H4 (cell line): ENCODE results near the gene ANKRD12. TPM values are rescaled to one million over a fixed set of nuclear protein-coding genes. Genes with fewer than 3 reads are reported as not detected.

ENCODE experiments used
- DNase-seq: peaks from one replicate; pipeline ENCODE4 v3.0.0-alpha.2; 2015; ENCODE audit warnings: low spot score
- total RNA-seq: library from RNA; depleted of rRNA; stranded (reverse); fragments of >200 nt; shearing (Covaris generic); gene quantifications from 2 replicates; pipeline ENCODE4 v1.2.3, GENCODE V29; 2014

The ANKRD12 gene
- total RNA-seq, 1 experiment from 2014 or later, result 5.1 TPM

GRCh38 chr18:9184998-9185613 lies 48.5 kb downstream of the ANKRD12 start:
- DNase-seq, result no peak

DNA sequence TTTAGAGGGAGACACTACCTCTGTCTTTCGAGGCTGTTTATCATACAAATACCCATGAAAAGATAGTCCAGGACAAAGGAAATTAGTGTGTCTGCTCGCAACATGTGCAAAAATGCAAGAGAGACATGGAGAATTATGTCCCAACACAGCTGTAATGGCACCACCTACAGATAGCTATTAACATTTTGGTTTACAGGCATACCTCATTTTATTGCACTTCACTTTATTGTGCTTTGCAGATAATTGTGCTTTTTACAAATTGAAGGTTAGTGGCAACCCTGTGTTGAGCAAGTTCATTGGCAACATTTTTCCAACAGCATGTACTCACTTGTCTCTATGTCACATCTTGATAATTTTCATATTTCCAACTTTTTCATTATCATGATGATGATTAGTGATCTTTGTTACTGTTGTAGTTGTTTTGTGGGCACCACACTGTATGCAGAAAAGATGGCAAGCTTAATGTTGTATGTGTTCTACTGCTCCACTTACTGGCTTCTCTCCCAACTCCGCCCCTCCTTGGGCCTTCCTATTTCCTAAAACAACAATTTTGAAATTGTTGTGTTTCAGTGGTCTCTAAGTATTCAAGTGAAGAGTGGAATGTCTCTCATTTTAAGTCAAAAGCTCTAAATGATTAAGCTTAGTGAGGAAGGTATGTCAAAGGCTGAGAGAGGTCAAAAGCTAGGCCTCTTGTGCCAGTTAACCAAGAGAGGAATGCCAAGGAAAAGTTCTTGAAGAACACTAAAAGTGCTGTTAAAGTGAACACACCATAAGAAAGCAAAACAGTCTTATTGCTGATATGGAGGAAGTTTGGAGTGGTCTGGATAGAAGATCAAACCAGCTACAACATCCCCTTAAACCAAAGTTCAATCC lies 52.0 kb downstream of the ANKRD12 start:
- no peak for DNase-seq

GRCh38 chr18:9189491-9189890 lies 52.9 kb downstream of the ANKRD12 start:
- DNase-seq, result no peak

DNA sequence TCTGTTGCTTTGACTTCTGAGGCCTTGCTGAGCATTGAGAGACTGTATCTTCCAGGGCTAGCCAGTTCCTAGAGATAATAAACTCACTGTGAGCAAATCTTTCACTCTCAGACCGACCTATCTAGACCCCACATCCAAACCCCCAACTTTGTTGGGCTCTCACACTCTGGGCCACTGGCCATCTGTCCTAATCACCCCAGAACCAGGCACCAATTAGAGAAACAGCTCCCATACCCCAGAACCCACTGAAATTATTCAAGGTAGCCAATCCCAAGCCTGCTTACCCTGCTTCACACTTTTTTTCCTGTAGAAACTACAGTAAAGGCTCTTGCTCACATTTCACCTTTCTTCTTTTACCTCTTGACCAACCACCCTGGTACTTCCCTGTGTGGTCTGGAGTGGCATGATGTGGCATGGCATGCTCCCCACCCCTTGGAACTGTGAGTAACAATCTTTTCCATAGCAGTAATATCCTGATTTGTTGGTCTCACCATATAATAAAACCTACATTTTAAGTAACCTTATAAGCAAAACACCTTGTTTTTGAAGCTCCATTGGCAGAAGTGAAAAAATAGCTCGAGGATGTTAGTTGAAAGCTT lies 55.2 kb downstream of the ANKRD12 start:
- no peak for DNase-seq

- DNase-seq, result no peak
Measured at GRCh38 chr18:9193031-9193430, 56.5 kb downstream of the ANKRD12 start.

DNA sequence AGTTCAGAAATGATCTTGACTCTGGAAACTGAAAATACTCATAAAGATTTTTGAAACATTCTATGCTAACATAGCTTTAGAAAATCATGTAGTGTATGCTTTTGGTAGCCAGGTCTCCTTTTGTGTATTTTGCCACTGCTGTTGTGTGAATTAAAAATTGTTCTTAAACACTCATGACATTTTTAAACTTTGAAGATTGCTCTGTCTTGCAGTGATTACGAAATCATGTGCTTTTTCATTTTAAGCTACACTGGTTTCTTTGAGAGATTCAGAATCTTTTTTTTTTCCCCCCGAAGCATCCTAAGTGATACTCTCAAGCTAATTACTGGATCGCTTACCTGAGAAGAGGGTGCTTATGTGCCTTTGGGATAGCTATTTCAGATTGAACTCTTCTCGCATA lies 60.0 kb downstream of the ANKRD12 start:
- no peak for DNase-seq

- no peak for DNase-seq
Measured at GRCh38 chr18:9199681-9200080, 63.1 kb downstream of the ANKRD12 start.

DNA sequence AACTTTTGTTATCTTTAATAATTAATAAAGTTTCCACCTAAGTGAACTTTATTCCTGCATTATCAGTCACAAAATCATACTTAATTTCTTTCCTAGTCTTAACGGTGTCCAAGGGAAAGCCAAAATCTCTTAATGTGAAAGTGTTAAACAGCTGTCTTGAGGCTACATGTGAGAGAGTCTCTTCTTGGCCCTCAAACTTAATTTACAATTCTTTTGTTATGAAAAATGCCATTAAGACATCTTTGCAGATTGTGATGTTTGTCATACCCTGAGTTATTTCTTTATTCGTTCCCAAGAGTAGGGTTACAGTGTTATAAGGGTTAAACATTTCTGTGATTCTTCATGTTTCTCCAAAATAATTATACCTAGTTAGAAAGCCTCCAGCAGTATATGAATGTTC lies 64.6 kb downstream of the ANKRD12 start:
- no peak for DNase-seq

GRCh38 chr18:9204659-9205058 lies 68.1 kb downstream of the ANKRD12 start:
- no peak for DNase-seq

- no peak for DNase-seq
Measured at GRCh38 chr18:9206421-9206820, 69.8 kb downstream of the ANKRD12 start.

DNA sequence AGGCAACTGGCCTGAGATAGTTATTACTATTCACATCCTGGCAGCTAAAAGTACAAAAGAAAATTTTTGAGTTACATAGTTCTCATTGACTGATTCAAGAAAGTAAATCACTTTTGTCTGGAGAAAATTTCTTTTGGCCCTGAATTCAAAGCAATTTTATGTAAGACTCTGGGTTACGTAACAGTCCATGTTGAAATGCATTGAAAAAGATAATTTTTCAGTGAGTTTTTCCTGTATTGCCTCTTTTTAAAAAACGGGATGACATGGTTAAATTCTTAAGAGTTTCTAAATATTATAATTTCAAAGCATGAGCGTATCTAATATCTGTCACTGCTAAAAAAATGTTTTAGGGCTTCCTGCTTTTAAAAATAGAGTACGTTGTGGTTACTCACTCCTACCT lies 72.7 kb downstream of the ANKRD12 start:
- no peak for DNase-seq

GRCh38 chr18:9210966-9211365 lies 74.4 kb downstream of the ANKRD12 start:
- DNase-seq, result no peak

DNA sequence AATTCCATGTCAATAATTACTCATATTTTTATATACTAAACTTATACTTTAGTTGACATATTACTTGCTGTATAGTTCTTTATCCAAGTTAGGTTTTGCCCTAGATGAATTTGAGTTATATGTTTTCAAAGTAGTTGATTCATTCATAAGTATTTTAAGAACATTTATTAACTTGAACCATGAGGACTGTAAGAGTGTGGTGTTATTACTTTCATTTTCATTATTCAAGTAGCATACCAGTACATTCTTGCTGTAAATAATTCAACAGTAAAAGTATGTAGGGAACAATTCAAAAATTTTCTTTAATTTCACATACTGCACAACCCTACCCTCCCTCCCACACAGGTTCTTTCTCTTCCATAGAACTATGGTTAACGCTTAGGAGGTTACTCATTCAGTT lies 75.4 kb downstream of the ANKRD12 start:
- DNase-seq, result no peak

- DNase-seq, result no peak
Measured at GRCh38 chr18:9215221-9215933, 78.8 kb downstream of the ANKRD12 start.

GRCh38 chr18:9216459-9216858 lies 79.9 kb downstream of the ANKRD12 start:
- DNase-seq, result no peak

GRCh38 chr18:9217743-9218451 lies 81.3 kb downstream of the ANKRD12 start:
- no peak for DNase-seq

GRCh38 chr18:9221040-9221439 lies 84.5 kb downstream of the ANKRD12 start:
- no peak for DNase-seq

DNA sequence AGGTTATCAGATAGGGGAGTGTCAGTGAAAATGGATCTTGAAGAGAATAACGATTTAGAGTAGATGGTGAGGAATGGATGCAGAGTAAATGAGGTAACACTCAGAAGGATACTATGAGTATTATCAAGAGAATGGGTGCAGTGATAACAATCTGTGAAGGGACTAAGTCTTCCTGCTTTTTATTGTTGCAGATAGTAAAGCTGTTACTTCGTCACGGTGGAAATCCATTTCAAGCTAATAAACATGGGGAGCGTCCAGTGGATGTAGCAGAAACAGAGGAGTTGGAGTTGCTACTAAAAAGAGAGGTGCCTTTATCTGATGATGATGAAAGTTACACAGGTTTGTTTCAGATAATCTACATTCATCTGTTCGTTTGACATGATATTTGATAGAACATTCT lies 85.1 kb downstream of the ANKRD12 start:
- DNase-seq, result no peak

DNA sequence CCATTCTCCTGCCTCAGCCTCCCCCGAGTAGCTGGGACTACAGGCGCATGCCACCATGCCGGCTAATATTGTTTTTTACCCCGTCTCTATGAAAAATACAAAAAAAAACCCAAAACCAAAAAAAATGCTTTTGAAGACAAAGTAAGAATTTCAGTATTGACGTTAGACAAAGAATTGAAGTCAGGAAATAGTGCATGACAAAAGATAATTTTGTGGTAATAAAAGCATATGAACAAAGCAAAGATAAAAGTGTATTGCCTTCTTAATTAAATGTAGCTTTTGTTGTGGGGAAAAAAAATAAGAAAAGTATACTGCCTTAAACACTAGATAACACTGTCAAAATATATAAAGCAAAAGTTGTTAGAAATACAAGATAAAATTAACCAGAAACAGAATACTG lies 86.8 kb downstream of the ANKRD12 start:
- DNase-seq, result no peak

GRCh38 chr18:9226463-9226862 lies 89.9 kb downstream of the ANKRD12 start:
- no peak for DNase-seq

GRCh38 chr18:9231852-9232486 lies 95.4 kb downstream of the ANKRD12 start:
- DNase-seq, result no peak
